Fibroblast of mammary gland (primary cell): Measurements from ENCODE around the gene PAPPA2.

ENCODE experiments used
- DNase-seq: peaks from one replicate; pipeline ENCODE4 v3.0.0-alpha.2; 2010; ENCODE audit warnings: low read depth
- H3K4me3 ChIP-seq: 2 replicates; pipeline ENCODE4 v1.5.1; 2011; ENCODE audit warnings: low read depth, mild to moderate bottlenecking, low read length, moderate library complexity; ENCODE audit not compliant: control insufficient read depth
- CTCF ChIP-seq: conservative IDR thresholded peaks from 2 replicates; pipeline ENCODE4 v1.5.1; 2011; ENCODE audit warnings: low read depth, low read length, inconsistent platforms; ENCODE audit not compliant: control insufficient read depth, insufficient read depth

Gene PAPPA2

DNA sequence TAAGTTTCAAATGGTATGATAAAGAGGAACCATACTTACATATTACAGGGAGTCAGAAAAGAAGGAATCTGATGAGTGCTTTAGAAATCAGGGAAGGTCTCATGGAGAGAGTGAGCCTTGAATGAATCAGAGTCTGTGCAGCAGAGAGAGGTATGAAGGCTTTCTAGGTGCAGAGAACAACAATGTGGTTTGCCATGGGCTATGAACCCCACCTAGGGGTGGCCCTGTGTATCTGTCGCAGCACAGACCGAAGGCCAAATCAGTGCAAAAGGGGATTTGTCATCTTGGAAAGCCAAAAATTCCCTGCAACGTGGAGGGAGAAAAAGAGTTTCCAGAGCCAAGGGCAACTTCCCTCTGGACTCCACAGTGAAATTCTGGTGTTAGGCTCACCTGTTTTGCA is 3.5 kb downstream of the PAPPA2 start:
- no peak overlapping the region for H3K4me3 ChIP-seq
- DNase-seq: peak; percentile 18
- TF ChIP-seq CTCF: peak; percentile 42

GRCh38 chr1:176469450-176470010 is 6.6 kb downstream of the PAPPA2 start:
- TF ChIP-seq CTCF: no peak
- no peak overlapping the region for H3K4me3 ChIP-seq
- DNase-seq: peak; percentile 49

DNA sequence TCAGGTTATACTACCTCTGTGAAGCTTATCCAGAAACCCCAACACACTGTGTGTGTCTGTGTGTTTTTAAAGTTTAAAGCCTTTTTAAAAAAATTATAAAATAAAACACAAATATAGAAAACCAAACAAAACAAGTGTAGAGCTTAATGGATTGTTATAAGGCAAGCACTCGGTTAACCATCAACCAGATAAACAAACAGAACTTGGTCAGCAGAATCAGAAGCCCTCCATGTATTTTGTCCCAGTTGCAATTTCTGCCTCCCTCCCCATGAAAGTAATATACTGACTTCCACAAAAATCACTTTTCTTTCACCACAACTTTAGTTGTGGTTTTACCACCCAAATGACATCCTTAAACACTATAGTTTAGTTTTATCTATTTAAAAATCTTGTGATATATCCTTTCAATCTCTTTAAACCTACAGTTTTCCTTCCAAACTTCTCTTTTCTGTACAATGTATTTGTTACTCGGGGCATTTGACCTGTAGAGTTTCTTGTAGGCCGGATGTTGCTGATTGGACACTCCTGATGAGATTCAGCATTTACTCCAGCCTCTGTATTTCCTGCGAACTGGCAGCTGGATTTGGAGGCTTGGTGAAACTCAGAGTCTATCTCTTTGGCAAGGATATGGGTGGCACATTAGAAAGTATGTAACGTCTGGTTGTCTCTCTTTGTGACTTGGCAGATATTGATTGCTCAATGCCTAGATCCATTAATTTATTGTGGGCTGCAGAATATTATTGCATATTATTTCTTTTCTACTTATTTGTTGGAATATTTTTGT is 8.6 kb downstream of the PAPPA2 start:
- H3K4me3 ChIP-seq: no peak overlapping the region
- no peak for TF ChIP-seq CTCF
- no peak for DNase-seq

GRCh38 chr1:176479971-176480370 is 17.0 kb downstream of the PAPPA2 start:
- no peak for DNase-seq
- no peak overlapping the region for H3K4me3 ChIP-seq
- no peak for TF ChIP-seq CTCF

DNA sequence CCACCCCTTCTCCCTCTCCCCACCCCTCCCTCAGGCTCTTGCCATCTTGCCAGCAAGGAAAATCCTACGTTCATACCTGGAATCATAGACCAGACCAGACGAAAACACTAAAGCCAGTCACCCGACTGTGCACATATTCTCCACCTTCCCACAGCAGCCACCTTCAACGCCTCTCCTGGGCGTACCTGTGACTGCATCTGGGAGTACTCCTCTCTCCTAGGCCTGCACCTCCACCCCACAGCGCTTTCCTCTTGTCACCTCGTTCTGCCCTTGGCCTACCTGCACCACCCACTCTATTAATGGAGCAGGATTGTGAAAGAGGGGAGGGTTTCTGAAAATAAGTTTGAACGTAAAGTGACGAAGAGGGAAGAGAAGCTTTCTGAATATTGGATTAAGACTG is 17.8 kb downstream of the PAPPA2 start:
- no peak for TF ChIP-seq CTCF
- DNase-seq: no peak

DNA sequence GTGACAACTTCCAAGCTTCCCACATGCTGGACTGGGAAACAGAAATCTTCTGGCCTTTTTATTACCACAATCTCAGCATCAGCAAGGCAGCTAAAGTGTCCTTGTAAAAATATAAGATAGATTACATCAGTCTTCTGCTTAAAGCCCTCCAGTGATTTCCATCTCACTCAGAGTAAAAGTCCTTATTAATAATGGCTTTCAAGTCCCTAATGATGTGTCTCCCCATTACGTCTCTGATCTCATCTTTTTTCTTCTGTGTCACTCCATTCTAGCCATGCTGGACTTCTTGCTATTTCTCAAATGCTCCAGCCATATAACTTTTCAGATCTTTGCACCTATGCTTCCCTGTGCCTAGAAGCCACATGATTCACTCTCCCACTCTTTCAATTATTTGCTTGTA is 22.1 kb downstream of the PAPPA2 start:
- no peak for TF ChIP-seq CTCF
- no peak for DNase-seq
- H3K4me3 ChIP-seq: no peak overlapping the region

More for the DNA sequence above, 17.8 kb downstream of the PAPPA2 start:
- no peak overlapping the region for H3K4me3 ChIP-seq
